ENCODE results near the gene GGA2.
"Not testable (repeated sequence)": the region's sequence is repeated elsewhere in the genome, so short reads cannot be mapped to it uniquely, and the experiment has no call there.

GGA2 gene

GRCh38 chr16:23510164-23510914, at the start of gene GGA2:
Gene GGA2 (minus strand): TSS chr16:23510494. CDS start chr16:23510411, 83 bp downstream.
- peak; percentile 76 for DNase-seq

GRCh38 chr16:23557779-23558702, 47.7 kb upstream of the GGA2 start:
- no peak for DNase-seq

GRCh38 chr16:23556881-23557778, 46.8 kb upstream of the GGA2 start, which contains the start of the genes EARS2 and UBFD1:
Gene EARS2 (minus strand): TSS chr16:23557350. CDS start chr16:23557343, 7 bp downstream.
Gene UBFD1 (plus strand): TSS chr16:23557727. CDS start chr16:23557743, 16 bp downstream.
- peak; percentile 98 for DNase-seq

GRCh38 chr16:23554536-23554935, 44.2 kb upstream of the GGA2 start:
- no peak for DNase-seq

- no peak for DNase-seq
Measured at GRCh38 chr16:23552161-23552560, 41.9 kb upstream of the GGA2 start.

GRCh38 chr16:23549938-23550337, 39.6 kb upstream of the GGA2 start:
- no peak for DNase-seq

GRCh38 chr16:23544436-23544835, 34.1 kb upstream of the GGA2 start:
- DNase-seq, result no peak

GRCh38 chr16:23540817-23541178, 30.5 kb upstream of the GGA2 start:
- not testable (repeated sequence) for DNase-seq

GRCh38 chr16:23539984-23540816, 29.9 kb upstream of the GGA2 start:
- DNase-seq, result no peak

GRCh38 chr16:23538919-23539278, 28.6 kb upstream of the GGA2 start:
- DNase-seq, result no peak

GRCh38 chr16:23537390-23537789, 27.1 kb upstream of the GGA2 start:
- no peak for DNase-seq

- DNase-seq, result no peak
Measured at GRCh38 chr16:23535901-23536300, 25.6 kb upstream of the GGA2 start.

GRCh38 chr16:23534868-23535860, 24.9 kb upstream of the GGA2 start:
- no peak for DNase-seq

GRCh38 chr16:23532448-23532847, 22.2 kb upstream of the GGA2 start:
- no peak for DNase-seq

GRCh38 chr16:23530062-23530461, 19.8 kb upstream of the GGA2 start:
- no peak for DNase-seq

GRCh38 chr16:23528644-23529310, 18.5 kb upstream of the GGA2 start:
- peak; percentile 18 for DNase-seq

GRCh38 chr16:23527961-23528643, 17.8 kb upstream of the GGA2 start:
- DNase-seq, result no peak

- DNase-seq, result no peak
Measured at GRCh38 chr16:23524886-23525285, 14.6 kb upstream of the GGA2 start.

- DNase-seq, result no peak
Measured at GRCh38 chr16:23523876-23524385, 13.6 kb upstream of the GGA2 start.
